Activated gamma-delta T cell treated with Interleukin-2 at 50 U/mL for 16 hours (primary cell): ENCODE data around the gene GUCA1A.

ENCODE experiments used
- DNase-seq: peaks from one replicate; pipeline ENCODE4 v3.0.0-alpha.2; 2020

The GUCA1A gene

DNA sequence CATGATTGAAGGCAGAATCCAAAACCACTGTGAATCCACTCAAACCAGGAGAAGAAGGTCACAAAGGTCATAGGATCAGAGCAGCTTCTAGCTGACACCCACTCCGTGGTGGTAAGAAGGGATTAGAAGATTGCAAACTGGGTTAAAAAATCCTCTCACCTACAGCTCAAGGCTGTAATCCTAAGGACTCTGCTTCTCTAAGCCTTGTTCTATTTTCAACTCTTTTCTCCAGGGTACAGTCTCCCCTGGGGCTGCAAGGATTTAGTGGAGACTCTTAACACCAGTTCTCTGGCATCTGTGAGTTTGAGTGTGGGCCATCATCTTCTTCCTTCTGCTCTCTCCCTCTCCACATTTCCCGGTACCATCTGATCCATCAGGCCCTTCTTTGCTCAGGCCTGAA, at the start of gene GUCA1A:
Gene GUCA1A, plus strand, starts transcription at position 264 of the 400 bp plus-strand sequence. CDS start 250 bp downstream, outside the sequence.
- DNase-seq = no peak

DNA sequence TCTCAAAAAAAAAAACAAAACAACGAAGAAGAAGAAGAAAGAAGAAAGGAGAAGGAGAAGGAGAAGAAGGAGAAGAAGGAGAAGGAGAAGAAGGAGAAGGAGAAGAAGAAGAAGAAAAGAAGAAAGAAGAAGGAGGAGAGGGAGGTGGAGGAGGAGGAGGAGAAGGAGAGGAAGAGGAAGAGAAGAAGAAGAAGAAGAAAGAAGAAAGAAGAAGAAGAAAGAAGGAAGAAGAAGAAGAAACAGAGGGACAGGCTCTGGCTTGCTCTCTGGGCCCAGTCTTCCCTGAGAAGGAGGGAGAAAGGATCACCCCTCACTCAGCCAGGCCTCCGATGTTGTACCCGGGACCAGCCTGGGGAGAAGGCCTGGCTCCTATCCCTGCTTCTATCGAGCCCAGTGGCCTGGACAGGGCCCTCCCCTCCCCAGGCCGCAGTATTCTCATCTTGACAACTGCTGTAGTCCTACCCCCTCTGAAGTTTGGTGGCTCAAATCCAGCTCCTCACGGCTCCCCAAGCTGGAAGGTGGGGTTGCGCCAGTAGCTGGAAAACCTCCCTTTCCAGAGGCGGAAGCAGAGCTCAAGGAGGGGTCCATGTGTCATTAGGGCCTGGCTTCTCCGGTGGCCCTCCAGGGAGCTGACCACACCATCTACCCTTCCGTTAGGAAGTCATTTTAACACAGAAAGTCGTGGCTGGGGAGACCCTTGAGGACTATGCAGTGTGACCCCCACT, 49.6 kb upstream of the GUCA1A start:
- no peak for DNase-seq

- no peak for DNase-seq
These were observed 48.8 kb upstream of the GUCA1A start for GRCh38 chr6:42124223-42124836.

DNA sequence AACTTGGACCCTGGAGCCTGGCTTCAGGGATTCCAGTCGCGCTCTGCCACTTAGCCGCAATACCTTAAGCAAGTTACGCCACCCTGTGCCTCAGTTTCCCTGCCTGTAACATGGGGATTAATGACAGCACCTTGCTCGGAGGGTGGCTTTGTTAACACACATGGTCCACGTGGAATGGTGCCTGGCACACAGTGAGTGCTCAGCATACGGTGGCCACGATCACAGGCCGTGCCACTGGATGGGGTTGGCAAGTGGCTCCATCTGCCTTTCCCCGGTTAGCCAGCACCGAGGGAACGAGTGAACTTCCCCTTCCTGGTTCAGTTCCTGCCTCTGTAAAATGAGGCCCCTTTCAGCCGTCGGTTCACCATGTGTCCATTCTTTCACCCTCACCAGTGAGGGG, 47.9 kb upstream of the GUCA1A start:
- no peak for DNase-seq

DNA sequence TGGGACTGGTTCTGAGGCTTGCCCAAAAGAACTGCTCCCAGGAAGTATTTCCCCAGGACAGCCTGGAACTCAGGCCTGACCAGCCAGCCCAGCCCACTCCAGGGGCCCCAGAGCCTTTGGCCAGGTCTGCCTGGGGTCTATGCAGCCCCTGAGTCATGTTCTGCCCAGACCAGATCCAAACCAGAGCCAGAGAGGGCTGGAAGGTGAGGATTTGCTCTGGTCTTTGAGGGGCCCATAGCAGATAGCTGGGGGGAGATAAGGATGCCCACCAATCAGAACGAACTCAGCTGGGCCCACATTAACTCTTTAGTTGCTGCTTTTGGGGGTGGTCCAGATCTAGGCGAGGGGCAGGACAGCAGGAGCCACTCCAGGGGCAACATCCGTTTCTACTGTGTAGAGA, 47.5 kb upstream of the GUCA1A start:
- no peak for DNase-seq

DNA sequence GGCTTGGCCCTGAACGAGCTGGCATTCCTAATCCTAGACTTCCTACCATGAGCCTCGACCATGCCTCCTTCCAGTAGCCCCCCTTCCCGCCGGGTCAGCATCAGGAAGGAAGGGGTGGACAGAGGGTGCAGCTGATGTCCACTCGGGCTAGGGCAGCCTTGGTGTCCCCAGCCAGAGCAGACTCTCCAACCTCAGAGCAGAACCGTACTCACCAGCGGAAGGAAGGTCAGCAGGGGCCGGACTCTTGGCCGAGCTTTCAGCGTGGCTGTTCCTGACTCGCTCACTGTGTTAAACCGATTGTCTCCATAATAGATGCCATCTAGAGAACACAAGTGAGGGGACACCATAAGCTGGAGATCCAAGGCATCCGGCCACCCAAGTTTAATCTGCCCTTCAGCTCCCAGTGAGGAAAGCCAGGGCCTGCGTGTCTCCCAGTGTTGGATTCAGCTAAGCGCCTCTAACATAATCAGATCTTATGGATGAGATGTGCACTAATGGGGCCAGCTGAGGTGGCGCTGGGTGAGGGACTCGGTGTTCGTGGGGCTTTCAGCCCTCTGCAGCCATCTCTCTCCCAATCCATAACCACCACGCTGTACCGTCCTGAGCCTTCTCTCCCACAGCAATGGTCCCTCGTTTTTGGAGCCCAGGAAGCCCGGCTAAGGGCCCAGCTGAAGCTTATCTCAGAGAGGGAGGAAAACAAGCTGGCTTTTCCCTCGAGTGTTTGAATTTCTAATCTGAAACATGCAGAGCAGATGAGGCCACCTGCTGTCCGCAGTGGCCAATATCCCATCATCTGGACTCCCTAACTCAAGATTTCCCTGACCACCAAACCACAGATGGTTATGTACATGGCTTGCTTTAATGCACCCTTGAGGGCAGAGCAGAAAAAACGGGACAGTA, 44.5 kb upstream of the GUCA1A start:
- no peak for DNase-seq

- no peak for DNase-seq
These were observed 43.8 kb upstream of the GUCA1A start for GRCh38 chr6:42129360-42129676.

DNA sequence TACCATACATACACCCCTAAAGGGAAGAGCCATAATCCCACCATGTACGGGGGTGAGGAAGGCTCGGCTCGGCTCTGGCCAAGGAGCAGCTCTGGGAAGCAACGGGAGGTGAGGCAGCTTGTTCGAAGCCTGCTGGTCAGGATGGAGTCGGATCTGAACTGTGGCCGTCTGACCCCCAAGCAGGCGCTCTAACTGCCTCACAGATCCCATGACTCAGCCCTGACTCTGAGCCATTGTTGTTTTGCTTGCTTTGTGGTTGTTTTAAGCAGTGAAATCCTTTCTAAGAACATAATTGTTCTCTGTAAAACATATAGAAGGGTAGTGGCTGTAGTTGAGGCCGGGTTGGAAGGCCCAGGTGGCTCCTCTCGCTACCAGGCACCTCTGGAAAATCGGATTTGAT, 41.6 kb upstream of the GUCA1A start:
- DNase-seq = no peak

DNA sequence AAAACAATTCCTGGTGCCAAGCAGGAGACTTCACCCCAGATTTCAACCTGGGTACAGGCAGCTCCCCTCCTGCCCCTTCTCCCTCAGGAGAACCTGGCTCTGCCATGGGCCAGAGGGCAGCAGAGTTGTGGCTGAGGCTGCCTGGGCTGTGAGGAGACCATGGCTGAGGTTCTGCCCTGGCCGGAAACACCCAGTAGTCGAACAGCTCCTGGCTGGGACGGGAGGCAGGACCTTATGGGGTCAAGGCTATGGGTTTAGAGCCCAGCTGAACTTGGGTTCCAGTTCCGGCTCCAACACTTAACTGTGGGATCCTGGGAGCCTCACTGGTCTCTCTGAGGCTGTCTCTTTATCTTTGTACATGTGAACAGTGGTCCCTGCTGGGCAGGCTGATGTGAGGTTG, 39.2 kb upstream of the GUCA1A start:
- DNase-seq = no peak

DNA sequence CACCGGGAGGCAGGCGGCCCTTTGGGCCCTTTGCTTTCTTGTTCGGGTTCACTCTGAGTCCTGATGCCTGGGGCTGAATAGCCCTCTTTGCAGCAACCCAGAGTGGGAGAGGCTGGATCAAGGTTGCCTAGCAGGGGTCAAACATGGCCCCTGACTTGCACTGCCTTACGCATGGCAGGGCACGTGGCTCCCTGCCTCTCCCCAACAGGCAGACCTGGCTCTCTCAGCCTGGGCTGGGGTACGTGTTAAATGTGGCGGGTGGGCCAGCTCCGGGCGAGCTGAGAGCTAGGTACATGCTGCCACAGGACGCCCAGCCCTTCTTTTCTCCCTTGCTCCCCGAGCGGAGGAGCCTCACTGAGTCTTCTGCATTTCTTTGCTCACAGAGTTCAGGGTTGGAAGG, 38.0 kb upstream of the GUCA1A start:
- DNase-seq = no peak

GRCh38 chr6:42135722-42136121, 37.4 kb upstream of the GUCA1A start:
- no peak for DNase-seq

- peak; percentile 17 for DNase-seq
These were observed 36.5 kb upstream of the GUCA1A start for GRCh38 chr6:42136508-42137193.

GRCh38 chr6:42137194-42137753, 35.9 kb upstream of the GUCA1A start:
- DNase-seq = no peak

- DNase-seq = no peak
These were observed 35.0 kb upstream of the GUCA1A start for GRCh38 chr6:42138190-42138589.

DNA sequence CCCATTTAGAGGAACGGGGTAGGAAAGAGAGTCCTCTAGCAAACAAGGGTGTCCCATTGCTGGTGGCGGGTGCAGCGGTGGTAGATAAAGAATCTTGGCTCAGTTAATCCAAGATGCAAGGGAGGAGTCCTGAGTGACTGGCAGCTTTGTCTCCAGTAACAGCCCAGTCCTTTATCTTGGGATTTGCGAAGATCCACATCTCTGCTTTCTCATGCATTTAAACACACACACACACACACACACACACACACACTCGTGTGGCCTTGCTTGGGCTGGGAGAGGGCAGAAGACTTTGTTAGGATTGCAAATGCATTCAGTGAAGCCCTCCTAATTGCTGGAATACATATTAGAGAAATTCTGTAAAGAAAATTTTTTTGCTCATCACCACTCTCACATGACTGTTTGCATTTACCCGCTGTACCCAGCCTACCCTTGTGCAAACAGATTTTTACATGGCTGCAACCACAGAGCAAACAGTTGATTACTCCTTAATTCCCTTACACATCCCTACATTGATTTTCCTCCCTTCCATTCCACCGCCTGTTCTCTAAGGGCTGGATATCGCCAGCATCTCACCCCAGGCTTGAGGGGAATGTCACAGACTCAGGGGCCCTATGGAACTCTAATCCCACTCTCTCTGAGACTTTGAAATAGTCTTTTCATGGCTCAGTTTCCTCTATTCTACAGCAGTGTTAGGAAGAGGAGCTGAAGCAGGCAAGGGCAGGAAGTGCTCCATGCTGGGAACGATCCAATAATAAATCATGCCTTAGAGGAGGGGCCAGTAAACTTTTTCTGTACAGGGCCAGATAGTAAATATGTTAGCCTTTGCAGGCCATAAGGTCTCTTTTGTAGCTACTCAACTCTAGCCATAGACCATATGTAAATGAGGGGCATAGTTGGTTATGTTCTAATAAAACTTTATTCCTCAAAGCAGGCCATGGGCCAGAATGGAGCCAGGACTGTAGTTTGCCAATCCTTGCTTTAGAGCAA, 34.2 kb upstream of the GUCA1A start:
- DNase-seq = no peak

DNA sequence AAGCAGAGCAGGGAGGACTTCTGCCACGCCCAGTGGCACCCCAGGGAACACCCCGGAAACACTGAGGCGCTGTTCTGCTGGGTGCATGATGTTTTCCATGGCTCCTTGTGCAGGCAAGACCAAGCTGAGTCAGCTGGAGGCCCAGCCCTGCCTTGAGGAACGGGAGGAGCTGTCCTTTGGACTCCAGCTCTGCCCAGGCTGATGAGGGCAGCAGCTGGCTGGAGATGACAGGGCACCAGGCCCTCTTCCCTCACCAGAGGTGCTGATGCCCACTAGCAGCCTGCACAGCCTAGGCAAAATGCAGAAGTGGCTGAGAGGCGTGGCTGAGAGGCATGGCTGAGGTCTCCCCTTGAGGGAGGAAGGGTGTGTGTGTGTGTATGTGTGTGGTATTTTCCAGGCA, 33.1 kb upstream of the GUCA1A start:
- DNase-seq = no peak

- DNase-seq = no peak
These were observed 32.2 kb upstream of the GUCA1A start for GRCh38 chr6:42140756-42141602.

GRCh38 chr6:42141603-42142117, 31.5 kb upstream of the GUCA1A start:
- DNase-seq = no peak

DNA sequence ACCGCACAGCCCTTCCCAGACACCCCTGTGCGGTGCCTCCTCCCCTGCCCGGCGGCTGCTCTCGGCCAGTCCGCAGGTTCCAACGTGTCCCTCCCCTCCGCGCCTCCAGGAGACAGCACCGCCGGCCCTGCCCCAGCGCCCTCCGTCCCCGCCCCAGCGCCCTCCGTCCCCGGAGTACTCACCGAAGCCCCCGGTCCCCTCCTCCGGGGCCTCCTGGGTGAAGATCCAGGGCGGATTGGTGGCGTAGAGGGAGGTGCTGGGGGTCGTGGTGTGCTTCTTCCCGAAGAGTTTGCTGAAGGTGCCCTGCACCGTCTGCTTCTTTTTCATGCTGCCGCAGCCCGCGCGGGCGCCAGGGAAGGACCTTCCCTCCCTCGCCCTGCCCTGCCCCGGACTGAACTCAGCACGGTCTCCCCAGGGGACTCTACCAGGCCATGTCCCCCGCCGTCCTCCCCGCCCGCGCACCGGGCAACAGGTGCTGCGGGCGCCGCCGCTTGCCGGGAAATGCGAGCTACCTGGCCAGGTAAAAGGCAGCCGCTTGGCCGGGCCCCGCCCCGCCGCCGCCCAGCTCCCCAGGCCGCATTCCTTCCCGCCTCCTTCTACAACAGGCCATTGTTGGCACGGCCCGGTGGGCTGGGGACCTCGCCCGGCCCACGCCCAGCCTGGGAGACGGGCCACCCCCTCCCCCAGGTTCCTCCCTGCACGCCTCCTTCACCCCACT, 30.9 kb upstream of the GUCA1A start, which contains the start of gene C6orf132:
Gene C6orf132, minus strand, starts transcription at position 503 of the 718 bp plus-strand sequence. Its CDS starts 176 bp downstream, at position 327.
- no peak for DNase-seq

DNA sequence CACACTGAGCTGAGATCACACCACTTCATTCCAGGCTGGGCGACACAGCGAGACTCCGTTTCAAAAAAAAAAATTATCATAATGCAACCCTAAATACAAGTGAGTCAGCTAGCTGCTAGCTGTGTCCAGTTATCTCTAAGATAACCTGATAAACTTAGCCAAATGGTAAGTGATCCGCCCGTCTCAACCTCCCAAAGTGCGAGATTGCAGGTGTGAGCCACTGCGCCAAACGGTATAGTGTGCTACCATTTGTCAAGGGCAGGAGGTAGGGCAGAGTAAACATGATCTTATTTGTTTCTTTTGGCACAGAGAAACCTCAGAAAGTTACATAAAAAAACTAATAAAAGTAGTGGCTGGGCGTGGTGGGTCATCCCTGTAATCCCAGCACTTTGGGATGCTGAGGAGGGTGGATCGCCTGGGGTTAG, 26.0 kb upstream of the GUCA1A start:
- DNase-seq = no peak
